ENCODE measurements around the gene LYPD4. TPM values are rescaled to one million over a fixed set of nuclear protein-coding genes. Genes with fewer than 3 reads are reported as not detected.

LYPD4 gene
- total RNA-seq, 1 donor from 2014 or later: not detected

- no peak overlapping the region for H3K4me3 Mint-ChIP-seq (ENCODE audit: unreplicated experiment)
- H3K9me3 Mint-ChIP-seq (ENCODE audit: unreplicated experiment): no peaks in the 10 kb centered on the region
- H3K27me3 Mint-ChIP-seq (ENCODE audit: unreplicated experiment): peaks cover 14% of the 10 kb centered on the region
- DNase-seq (ENCODE audit: low spot score): peak; percentile 85
- peaks cover 19% of the 10 kb centered on the region for H3K4me1 Mint-ChIP-seq (ENCODE audit: unreplicated experiment)
- peaks cover 26% of the 10 kb centered on the region for H3K36me3 Mint-ChIP-seq (ENCODE audit: low read depth, unreplicated experiment)
- TF ChIP-seq CTCF (IDR thresholded peaks at IDR 0.05; ENCODE audit: unreplicated experiment): peak; percentile 19
- no peak overlapping the region for H3K27ac Mint-ChIP-seq (ENCODE audit: unreplicated experiment)
These were observed 28.5 kb upstream of the LYPD4 start for GRCh38 chr19:41872775-41873647.

- Mint-ChIP-seq H3K27me3 (ENCODE audit: unreplicated experiment) (peaks cover 16% of the 10 kb centered on the region), H3K27ac (ENCODE audit: unreplicated experiment) (peak overlapping the region; percentile 74), H3K4me3 (ENCODE audit: unreplicated experiment) (no peak overlapping the region), H3K9me3 (ENCODE audit: unreplicated experiment) (no peaks in the 10 kb centered on the region), H3K4me1 (ENCODE audit: unreplicated experiment) (peaks cover 23% of the 10 kb centered on the region), H3K36me3 (ENCODE audit: low read depth, unreplicated experiment) (peaks cover 30% of the 10 kb centered on the region)
- TF ChIP-seq CTCF (IDR thresholded peaks at IDR 0.05; ENCODE audit: unreplicated experiment): no peak
- DNase-seq (ENCODE audit: low spot score): no peak
These were observed 27.9 kb upstream of the LYPD4 start for GRCh38 chr19:41872384-41872774.

- no peak for DNase-seq (ENCODE audit: low spot score)
- H3K36me3 Mint-ChIP-seq (ENCODE audit: low read depth, unreplicated experiment): peaks cover 30% of the 10 kb centered on the region
- no peaks in the 10 kb centered on the region for H3K9me3 Mint-ChIP-seq (ENCODE audit: unreplicated experiment)
- peak overlapping the region; percentile 74 for H3K27ac Mint-ChIP-seq (ENCODE audit: unreplicated experiment)
- peaks cover 23% of the 10 kb centered on the region for H3K4me1 Mint-ChIP-seq (ENCODE audit: unreplicated experiment)
- peaks cover 16% of the 10 kb centered on the region for H3K27me3 Mint-ChIP-seq (ENCODE audit: unreplicated experiment)
- peak overlapping the region; percentile 71 for H3K4me3 Mint-ChIP-seq (ENCODE audit: unreplicated experiment)
- TF ChIP-seq CTCF (IDR thresholded peaks at IDR 0.05; ENCODE audit: unreplicated experiment): no peak
These were observed 27.3 kb upstream of the LYPD4 start for GRCh38 chr19:41871573-41872383.

GRCh38 chr19:41870401-41870873 is 26.0 kb upstream of the LYPD4 start:
- Mint-ChIP-seq H3K4me3 (ENCODE audit: unreplicated experiment) (peak overlapping the region; percentile 21), H3K9me3 (ENCODE audit: unreplicated experiment) (no peaks in the 10 kb centered on the region), H3K27me3 (ENCODE audit: unreplicated experiment) (peaks cover 14% of the 10 kb centered on the region), H3K4me1 (ENCODE audit: unreplicated experiment) (peaks cover 21% of the 10 kb centered on the region), H3K36me3 (ENCODE audit: low read depth, unreplicated experiment) (peaks cover 36% of the 10 kb centered on the region), H3K27ac (ENCODE audit: unreplicated experiment) (no peak overlapping the region)
- no peak for DNase-seq (ENCODE audit: low spot score)
- no peak for TF ChIP-seq CTCF (IDR thresholded peaks at IDR 0.05; ENCODE audit: unreplicated experiment)

Measured in endothelial cell (in vitro differentiated cells).